ENCODE measurements around the gene C1orf53. TPM values are rescaled to one million over a fixed set of nuclear protein-coding genes. Genes with fewer than 3 reads are reported as not detected.
"Not testable (repeated sequence)": the region's sequence is repeated elsewhere in the genome, so short reads cannot be mapped to it uniquely, and the experiment has no call there.

C1orf53 gene
- total RNA-seq, 2 experiments from 2014 or later = not detected

DNA sequence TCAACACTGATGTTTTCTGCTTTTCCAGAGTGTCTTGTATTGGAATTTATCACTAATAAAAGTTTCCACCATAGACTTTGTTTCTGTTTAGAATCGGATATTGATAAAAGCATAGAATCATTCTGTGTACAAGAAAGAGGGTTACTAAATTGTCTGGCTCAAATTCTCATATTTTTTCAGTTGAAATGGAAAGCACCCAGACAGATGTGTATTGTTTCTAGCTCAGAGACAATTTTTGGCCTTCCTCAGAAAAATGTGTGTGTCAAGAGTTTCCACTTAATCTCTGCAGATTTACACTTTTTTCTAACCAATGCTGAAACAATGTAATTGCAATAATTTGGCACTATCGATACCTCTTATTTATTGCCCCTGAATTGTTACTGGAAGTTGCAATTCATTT, 35.0 kb downstream of the C1orf53 start:
- CTCF ChIA-PET = no interaction called here
- Histone ChIP-seq H3K4me3 (ENCODE audit: low read length) (no peak overlapping the region), H3K4me1 (ENCODE audit: insufficient read depth, low read length) (no peaks in the 10 kb centered on the region), H3K27me3 (ENCODE audit: control insufficient read depth in 1 of 2, insufficient read depth in 2 of 2, low read length in 2 of 2) (peaks cover 0 to 9% of the 10 kb centered on the region in 2 experiments), H3K36me3 (ENCODE audit: insufficient read depth, low read length) (no peaks in the 10 kb centered on the region), H3K27ac (ENCODE audit: low read depth in 1 of 2, low read length in 2 of 2) (no peak overlapping the region), H3K9me3 (ENCODE audit: control insufficient read depth in 1 of 2, insufficient read depth in 1 of 2, low read length in 2 of 2) (no peaks in the 10 kb centered on the region)
- H3K9me3 Mint-ChIP-seq = no peaks in the 10 kb centered on the region
- POLR2A ChIA-PET = no interaction called here
- H3K27me3 Mint-ChIP-seq = peaks cover 24% of the 10 kb centered on the region
- TF ChIP-seq, protein P1, sequence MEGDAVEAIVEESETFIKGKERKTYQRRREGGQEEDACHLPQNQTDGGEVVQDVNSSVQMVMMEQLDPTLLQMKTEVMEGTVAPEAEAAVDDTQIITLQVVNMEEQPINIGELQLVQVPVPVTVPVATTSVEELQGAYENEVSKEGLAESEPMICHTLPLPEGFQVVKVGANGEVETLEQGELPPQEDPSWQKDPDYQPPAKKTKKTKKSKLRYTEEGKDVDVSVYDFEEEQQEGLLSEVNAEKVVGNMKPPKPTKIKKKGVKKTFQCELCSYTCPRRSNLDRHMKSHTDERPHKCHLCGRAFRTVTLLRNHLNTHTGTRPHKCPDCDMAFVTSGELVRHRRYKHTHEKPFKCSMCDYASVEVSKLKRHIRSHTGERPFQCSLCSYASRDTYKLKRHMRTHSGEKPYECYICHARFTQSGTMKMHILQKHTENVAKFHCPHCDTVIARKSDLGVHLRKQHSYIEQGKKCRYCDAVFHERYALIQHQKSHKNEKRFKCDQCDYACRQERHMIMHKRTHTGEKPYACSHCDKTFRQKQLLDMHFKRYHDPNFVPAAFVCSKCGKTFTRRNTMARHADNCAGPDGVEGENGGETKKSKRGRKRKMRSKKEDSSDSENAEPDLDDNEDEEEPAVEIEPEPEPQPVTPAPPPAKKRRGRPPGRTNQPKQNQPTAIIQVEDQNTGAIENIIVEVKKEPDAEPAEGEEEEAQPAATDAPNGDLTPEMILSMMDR (IDR thresholded peaks at IDR 0.05) = no peak
- H3K36me3 Mint-ChIP-seq (ENCODE audit: low read depth) = no peaks in the 10 kb centered on the region
- DNase-seq = no peak
- intact Hi-C loops (cut with DNase I, micrococcal nuclease) = no loop called here
- no peak for ATAC-seq (ENCODE audit: poor library complexity)
- H3K4me3 Mint-ChIP-seq = no peak overlapping the region
- H3K4me1 Mint-ChIP-seq (ENCODE audit: low read depth) = no peaks in the 10 kb centered on the region
- no peak overlapping the region for H3K27ac Mint-ChIP-seq

DNA sequence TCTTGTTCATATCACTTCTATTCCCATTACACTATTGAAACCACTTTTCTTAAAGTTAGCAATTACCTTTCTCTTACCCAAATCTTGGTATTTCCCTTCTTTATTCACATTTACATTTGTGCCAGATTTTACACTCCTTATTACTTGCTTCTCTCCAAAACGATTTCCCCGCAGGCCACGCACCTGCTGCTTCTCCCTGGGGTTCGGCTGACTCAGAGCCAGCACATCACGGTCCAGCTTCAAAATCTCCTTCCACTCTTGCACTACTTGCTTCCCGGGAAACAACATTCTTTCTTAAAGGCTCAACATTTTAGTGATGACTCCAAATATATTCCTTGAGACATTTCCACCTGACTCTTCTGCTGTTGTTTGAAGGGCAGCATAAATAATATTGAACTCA, 35.5 kb downstream of the C1orf53 start:
- H3K4me1 ChIP-seq (ENCODE audit: insufficient read depth, low read length) = no peaks in the 10 kb centered on the region
- no peak overlapping the region for H3K27ac ChIP-seq (ENCODE audit: low read depth in 1 of 2, low read length in 2 of 2)
- Mint-ChIP-seq H3K27me3 (peaks cover 21% of the 10 kb centered on the region), H3K36me3 (ENCODE audit: low read depth) (no peaks in the 10 kb centered on the region), H3K4me3 (no peak overlapping the region), H3K4me1 (ENCODE audit: low read depth) (no peaks in the 10 kb centered on the region), H3K9me3 (no peaks in the 10 kb centered on the region), H3K27ac (no peak overlapping the region)
- CTCF ChIA-PET = no interaction called here
- H3K9me3 ChIP-seq (ENCODE audit: control insufficient read depth in 1 of 2, insufficient read depth in 1 of 2, low read length in 2 of 2) = no peaks in the 10 kb centered on the region
- intact Hi-C loops (cut with DNase I, micrococcal nuclease) = no loop called here
- ATAC-seq (ENCODE audit: poor library complexity) = no peak
- no peak overlapping the region for H3K4me3 ChIP-seq (ENCODE audit: low read length)
- POLR2A ChIA-PET = no interaction called here
- peaks cover 0 to 6% of the 10 kb centered on the region in 2 experiments for H3K27me3 ChIP-seq (ENCODE audit: control insufficient read depth in 1 of 2, insufficient read depth in 2 of 2, low read length in 2 of 2)
- DNase-seq = no peak
- H3K36me3 ChIP-seq (ENCODE audit: insufficient read depth, low read length) = no peaks in the 10 kb centered on the region
- TF ChIP-seq, protein P1 (IDR thresholded peaks at IDR 0.05) = no peak

DNA sequence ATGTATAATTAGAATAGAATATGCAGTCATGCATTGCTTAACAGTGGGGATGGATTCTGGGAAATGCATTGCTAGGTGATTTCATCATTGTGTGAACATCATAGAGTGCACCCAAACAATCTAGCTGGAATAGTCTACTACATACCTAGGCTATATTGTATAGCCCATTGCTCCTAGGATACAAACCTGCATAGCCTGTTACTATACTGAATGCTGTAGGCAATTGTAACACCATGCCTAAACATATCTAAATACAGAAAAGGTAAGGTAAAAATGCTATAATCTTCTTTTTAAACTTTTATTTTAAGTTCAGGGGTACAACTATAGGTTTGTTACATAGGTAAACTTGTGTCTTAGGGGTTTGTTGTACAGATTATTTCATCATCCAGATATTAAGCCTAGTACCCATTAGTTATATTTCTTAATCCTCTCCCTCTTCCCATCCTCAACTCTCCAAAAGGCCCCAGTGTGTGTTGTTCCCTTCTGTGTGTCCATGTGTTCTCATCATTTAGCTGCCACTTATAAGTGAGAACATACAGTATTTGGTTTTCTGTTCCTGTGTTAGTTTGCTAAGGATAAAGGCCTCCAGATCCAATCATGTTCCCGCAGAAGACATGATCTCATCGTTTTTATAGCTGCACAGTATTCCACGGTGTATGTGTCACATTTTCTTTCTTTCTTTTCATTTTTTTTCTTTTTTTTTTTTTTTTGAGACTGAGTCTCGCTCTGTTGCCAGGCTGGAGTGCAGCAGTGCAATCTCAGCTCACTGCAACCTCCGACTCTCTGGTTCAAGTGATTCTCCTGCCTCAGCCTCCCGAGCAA, 36.9 kb downstream of the C1orf53 start:
- H3K4me3 Mint-ChIP-seq; H3K9me3 Mint-ChIP-seq; H3K4me1 Mint-ChIP-seq (ENCODE audit: low read depth); H3K4me1 ChIP-seq (ENCODE audit: insufficient read depth, low read length); DNase-seq; H3K27ac Mint-ChIP-seq; H3K9me3 ChIP-seq (ENCODE audit: control insufficient read depth in 1 of 2, insufficient read depth in 1 of 2, low read length in 2 of 2); H3K36me3 Mint-ChIP-seq (ENCODE audit: low read depth); H3K27ac ChIP-seq (ENCODE audit: low read depth in 1 of 2, low read length in 2 of 2); POLR2A ChIA-PET; H3K27me3 ChIP-seq (ENCODE audit: control insufficient read depth in 1 of 2, insufficient read depth in 2 of 2, low read length in 2 of 2); ATAC-seq (ENCODE audit: poor library complexity); H3K36me3 ChIP-seq (ENCODE audit: insufficient read depth, low read length); H3K4me3 ChIP-seq (ENCODE audit: low read length); intact Hi-C loops (cut with DNase I, micrococcal nuclease): not testable (repeated sequence)
- peaks cover 18% of the 10 kb centered on the region for H3K27me3 Mint-ChIP-seq
- CTCF ChIA-PET = interaction anchor here (0.6 kb wide), 1 partner anchor 12 kb away, joined by 3 read pairs; no protein-coding TSS in a partner anchor

DNA sequence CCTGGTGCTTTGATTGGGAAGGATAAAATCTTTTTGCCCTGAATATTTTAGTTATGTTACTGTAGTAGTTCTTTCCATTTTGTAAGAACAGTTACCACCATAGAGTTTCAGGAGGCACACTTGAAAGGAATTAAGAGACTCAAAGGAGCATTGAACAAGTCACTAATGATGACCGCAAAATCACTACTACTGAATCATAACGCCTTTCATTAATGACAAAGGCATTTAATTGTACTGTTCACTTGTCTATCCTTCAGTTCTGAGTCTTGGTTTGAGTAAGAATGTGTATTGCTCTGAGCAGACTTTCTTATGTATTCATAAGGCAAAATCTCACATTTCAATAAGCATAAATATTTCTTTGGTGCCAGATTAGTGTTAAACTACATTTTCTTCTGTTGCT, 39.6 kb downstream of the C1orf53 start:
- H3K27ac Mint-ChIP-seq = no peak overlapping the region
- H3K27me3 Mint-ChIP-seq = peaks cover 18% of the 10 kb centered on the region
- H3K4me3 Mint-ChIP-seq = no peak overlapping the region
- DNase-seq = no peak
- Histone ChIP-seq H3K27me3 (ENCODE audit: control insufficient read depth in 1 of 2, insufficient read depth in 2 of 2, low read length in 2 of 2) (peaks cover 0 to 3% of the 10 kb centered on the region in 2 experiments), H3K27ac (ENCODE audit: low read depth in 1 of 2, low read length in 2 of 2) (no peak overlapping the region), H3K4me3 (ENCODE audit: low read length) (no peak overlapping the region), H3K36me3 (ENCODE audit: insufficient read depth, low read length) (no peaks in the 10 kb centered on the region), H3K4me1 (ENCODE audit: insufficient read depth, low read length) (no peaks in the 10 kb centered on the region), H3K9me3 (ENCODE audit: control insufficient read depth in 1 of 2, insufficient read depth in 1 of 2, low read length in 2 of 2) (no peaks in the 10 kb centered on the region)
- ChIA-PET POLR2A (no interaction called here), CTCF (no interaction called here)
- ATAC-seq (ENCODE audit: poor library complexity) = no peak
- H3K9me3 Mint-ChIP-seq = no peaks in the 10 kb centered on the region
- TF ChIP-seq, protein P1 (IDR thresholded peaks at IDR 0.05) = no peak
- H3K36me3 Mint-ChIP-seq (ENCODE audit: low read depth) = no peaks in the 10 kb centered on the region
- H3K4me1 Mint-ChIP-seq (ENCODE audit: low read depth) = no peaks in the 10 kb centered on the region
- intact Hi-C loops (cut with DNase I, micrococcal nuclease) = no loop called here

Data from CD4-positive, alpha-beta T cell (primary cell).